ENCODE data around the gene HIF1A. TPM values are rescaled to one million over a fixed set of nuclear protein-coding genes. Genes with fewer than 3 reads are reported as not detected.

HIF1A gene
- total and polyA plus RNA-seq, 10 of the 15 experiments (the other 5 are each of a cell fraction or from before 2014, with no cell fraction given), result 18.3 to 97.0 (median 75.3) TPM

DNA sequence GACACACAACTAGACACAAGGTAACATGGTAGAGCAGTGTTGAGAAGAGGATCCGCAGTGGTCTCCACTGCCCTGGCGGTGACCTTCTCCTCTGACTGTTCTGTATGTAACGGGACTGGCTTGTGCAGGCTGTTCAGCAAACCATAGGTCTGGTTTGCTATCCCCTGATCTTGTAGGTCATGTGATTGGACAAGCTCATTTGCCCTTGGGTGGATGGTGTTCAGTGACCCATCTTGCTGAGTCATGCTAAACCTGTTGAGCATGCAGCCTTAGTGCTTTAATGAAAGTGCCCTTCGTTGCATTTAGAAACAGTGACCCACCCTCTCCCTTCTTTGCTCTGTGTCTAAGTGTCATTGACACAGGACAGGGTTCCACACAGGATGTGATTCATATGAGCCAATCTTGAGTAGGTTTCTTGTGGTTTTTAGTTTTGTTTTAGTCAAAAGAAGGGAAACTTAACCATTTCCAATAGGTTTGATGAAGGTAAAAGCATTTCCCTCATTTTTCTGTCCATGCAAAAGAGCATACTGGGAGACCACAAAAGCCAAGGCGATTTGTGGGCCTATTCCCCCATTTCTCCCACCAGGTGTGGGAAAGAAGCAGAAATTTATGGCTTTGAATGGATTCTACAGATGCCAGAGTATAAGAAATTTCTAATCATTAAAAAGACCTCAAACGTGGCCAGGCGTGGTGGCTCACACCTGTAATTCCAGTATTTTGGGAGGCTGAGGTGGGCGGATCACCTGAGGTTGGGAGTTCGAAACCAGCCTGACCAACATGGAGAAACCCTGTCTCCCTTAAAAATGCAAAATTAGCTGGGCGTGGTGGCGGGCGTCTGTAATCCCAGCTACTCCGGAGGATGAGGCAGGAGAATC is 32.6 kb upstream of the HIF1A start (continued):
- TF ChIP-seq CEBPB (IDR thresholded peaks at IDR 0.05; ENCODE audit: borderline replicate concordance in 1 of 2, low read depth in 2 of 2, low read length in 2 of 2), result peak in 1 of 2 experiments; percentile 97; a peak in 2 of 4 replicates
- TF ChIP-seq IKZF2 (IDR thresholded peaks at IDR 0.05), result peak; percentile 96 to 97
- no peak for TF ChIP-seq CHD4 (IDR thresholded peaks at IDR 0.05)
- peak; percentile 100 for TF ChIP-seq BACH1 (IDR thresholded peaks at IDR 0.05; ENCODE audit: borderline replicate concordance)
- peak; percentile 29; the same call in 1 of the 2 replicates for TF ChIP-seq RAD21 (IDR thresholded peaks at IDR 0.05; ENCODE audit: insufficient read depth, low read depth, low read length)
- TF ChIP-seq POLR2AphosphoS2 (IDR thresholded peaks at IDR 0.05; ENCODE audit: low read depth, low read length), result no peak
- TF ChIP-seq NR2C1 (IDR thresholded peaks at IDR 0.05), result peak; percentile 74
- peak; percentile 89 for TF ChIP-seq CREM (IDR thresholded peaks at IDR 0.05; ENCODE audit: low read depth)
- TF ChIP-seq IRF5 (IDR thresholded peaks at IDR 0.05; ENCODE audit: borderline replicate concordance), result no peak; the same call in 1 of the 2 replicates
- peak; percentile 99 for TF ChIP-seq ESRRA (IDR thresholded peaks at IDR 0.05; ENCODE audit: low read length)
- TF ChIP-seq ATF2 (IDR thresholded peaks at IDR 0.05; ENCODE audit: low read length), result peak; percentile 97
- TF ChIP-seq SUZ12 (IDR thresholded peaks at IDR 0.05; ENCODE audit: unreplicated experiment), result no peak
- TF ChIP-seq, protein P1, sequence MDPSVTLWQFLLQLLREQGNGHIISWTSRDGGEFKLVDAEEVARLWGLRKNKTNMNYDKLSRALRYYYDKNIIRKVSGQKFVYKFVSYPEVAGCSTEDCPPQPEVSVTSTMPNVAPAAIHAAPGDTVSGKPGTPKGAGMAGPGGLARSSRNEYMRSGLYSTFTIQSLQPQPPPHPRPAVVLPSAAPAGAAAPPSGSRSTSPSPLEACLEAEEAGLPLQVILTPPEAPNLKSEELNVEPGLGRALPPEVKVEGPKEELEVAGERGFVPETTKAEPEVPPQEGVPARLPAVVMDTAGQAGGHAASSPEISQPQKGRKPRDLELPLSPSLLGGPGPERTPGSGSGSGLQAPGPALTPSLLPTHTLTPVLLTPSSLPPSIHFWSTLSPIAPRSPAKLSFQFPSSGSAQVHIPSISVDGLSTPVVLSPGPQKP (IDR thresholded peaks at IDR 0.05; ENCODE audit: low read depth, low read length), result no peak; the same call in 1 of the 2 replicates
- peak; percentile 97; the same call in 1 of the 2 replicates for TF ChIP-seq TBL1XR1 (IDR thresholded peaks at IDR 0.05; ENCODE audit: low read depth, low read length)
- no peak; the same call in 1 of the 2 replicates for TF ChIP-seq CHD1 (IDR thresholded peaks at IDR 0.05; ENCODE audit: low read depth, low read length)
- TF ChIP-seq MEF2B (IDR thresholded peaks at IDR 0.05; ENCODE audit: partially characterized antibody, poor library complexity, severe bottlenecking), result peak; percentile 72
- no peak for TF ChIP-seq IRF3 (IDR thresholded peaks at IDR 0.05)
- peak; percentile 92 for TF ChIP-seq RAD51 (IDR thresholded peaks at IDR 0.05)
- TF ChIP-seq ZSCAN29 (IDR thresholded peaks at IDR 0.05), result no peak
- peak; percentile 90 for TF ChIP-seq YY1 (IDR thresholded peaks at IDR 0.05; ENCODE audit: low read depth, low read length)
- TF ChIP-seq ZNF384 (IDR thresholded peaks at IDR 0.05; ENCODE audit: borderline replicate concordance, low read depth, low read length), result peak; percentile 4; the same call in 1 of the 2 replicates
- TF ChIP-seq CBX3 (IDR thresholded peaks at IDR 0.05; ENCODE audit: borderline replicate concordance, low read depth), result no peak
- no peak for TF ChIP-seq ZNF274 (IDR thresholded peaks at IDR 0.05; ENCODE audit: insufficient read depth, insufficient read length)
- TF ChIP-seq, protein P2, sequence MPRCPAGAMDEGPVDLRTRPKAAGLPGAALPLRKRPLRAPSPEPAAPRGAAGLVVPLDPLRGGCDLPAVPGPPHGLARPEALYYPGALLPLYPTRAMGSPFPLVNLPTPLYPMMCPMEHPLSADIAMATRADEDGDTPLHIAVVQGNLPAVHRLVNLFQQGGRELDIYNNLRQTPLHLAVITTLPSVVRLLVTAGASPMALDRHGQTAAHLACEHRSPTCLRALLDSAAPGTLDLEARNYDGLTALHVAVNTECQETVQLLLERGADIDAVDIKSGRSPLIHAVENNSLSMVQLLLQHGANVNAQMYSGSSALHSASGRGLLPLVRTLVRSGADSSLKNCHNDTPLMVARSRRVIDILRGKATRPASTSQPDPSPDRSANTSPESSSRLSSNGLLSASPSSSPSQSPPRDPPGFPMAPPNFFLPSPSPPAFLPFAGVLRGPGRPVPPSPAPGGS (IDR thresholded peaks at IDR 0.05; ENCODE audit: borderline replicate concordance, insufficient read depth, low read depth, low read length, poor library complexity, severe bottlenecking), result peak; percentile 80

Data from GM12878 (cell line).